ENCODE results near the gene ANKDD1A. TPM values are rescaled to one million over a fixed set of nuclear protein-coding genes. Genes with fewer than 3 reads are reported as not detected.

Gene ANKDD1A
- total RNA-seq, 1 donor from 2014 or later: 4.1 TPM

DNA sequence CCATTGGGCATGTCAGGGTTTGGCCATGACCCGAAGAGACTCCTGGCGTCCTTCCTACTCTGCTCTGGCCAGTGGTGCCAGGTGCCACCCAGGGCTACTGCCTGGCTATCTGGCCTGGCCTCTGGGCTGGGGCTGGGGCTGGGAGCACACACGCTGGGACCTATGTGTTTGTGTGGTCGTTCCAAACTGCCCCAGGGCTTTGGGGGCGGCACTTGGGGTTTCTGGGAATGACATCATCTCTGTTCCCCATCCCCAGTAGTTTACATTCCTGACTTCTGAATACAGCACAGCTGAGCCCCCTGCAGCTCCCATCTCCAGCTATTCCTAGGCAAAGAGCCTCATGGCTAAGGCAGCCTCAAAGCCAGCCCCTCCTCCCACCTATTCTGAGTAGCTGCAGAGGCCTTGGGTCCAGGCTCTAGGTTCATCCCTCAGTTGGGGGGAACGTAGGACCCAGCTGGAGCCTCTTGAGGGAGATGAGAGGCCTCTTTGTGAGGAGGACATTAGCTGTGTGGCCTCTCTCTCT, 45.6 kb upstream of the ANKDD1A start:
- Mint-ChIP-seq H3K9me3 (no peaks in the 10 kb centered on the region), H3K27ac (no peak overlapping the region), H3K4me1 (peaks cover 7% of the 10 kb centered on the region), H3K36me3 (no peaks in the 10 kb centered on the region), H3K27me3 (ENCODE audit: low read depth) (no peaks in the 10 kb centered on the region), H3K4me3 (no peak overlapping the region)
- DNase-seq (ENCODE audit: low spot score in 2 of 2, unreplicated experiment in 2 of 2): no peak
- TF ChIP-seq, protein P1, sequence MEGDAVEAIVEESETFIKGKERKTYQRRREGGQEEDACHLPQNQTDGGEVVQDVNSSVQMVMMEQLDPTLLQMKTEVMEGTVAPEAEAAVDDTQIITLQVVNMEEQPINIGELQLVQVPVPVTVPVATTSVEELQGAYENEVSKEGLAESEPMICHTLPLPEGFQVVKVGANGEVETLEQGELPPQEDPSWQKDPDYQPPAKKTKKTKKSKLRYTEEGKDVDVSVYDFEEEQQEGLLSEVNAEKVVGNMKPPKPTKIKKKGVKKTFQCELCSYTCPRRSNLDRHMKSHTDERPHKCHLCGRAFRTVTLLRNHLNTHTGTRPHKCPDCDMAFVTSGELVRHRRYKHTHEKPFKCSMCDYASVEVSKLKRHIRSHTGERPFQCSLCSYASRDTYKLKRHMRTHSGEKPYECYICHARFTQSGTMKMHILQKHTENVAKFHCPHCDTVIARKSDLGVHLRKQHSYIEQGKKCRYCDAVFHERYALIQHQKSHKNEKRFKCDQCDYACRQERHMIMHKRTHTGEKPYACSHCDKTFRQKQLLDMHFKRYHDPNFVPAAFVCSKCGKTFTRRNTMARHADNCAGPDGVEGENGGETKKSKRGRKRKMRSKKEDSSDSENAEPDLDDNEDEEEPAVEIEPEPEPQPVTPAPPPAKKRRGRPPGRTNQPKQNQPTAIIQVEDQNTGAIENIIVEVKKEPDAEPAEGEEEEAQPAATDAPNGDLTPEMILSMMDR (IDR thresholded peaks at IDR 0.05; ENCODE audit: unreplicated experiment): no peak

DNA sequence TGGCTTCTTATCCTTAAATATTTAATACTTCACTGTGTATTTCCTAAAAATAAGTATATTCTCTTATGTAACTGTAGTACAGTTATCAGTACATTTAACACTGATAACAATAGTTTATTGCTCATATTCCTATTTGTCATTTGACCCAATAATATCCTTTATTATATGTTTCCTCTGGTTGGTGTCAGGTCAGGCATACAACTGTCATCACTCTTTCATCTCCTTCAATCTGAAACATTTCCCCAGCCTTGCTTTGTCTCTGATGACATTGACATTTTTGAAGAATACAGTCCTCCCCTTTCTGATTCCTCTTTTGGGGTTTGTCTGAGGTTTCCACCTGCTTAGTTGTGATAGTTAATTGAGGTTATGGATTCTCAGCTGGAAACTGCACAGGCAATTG, 42.2 kb upstream of the ANKDD1A start:
- DNase-seq (ENCODE audit: low spot score in 2 of 2, unreplicated experiment in 2 of 2): no peak
- Mint-ChIP-seq H3K27ac (no peak overlapping the region), H3K9me3 (no peaks in the 10 kb centered on the region), H3K4me1 (peaks cover 10% of the 10 kb centered on the region), H3K36me3 (no peaks in the 10 kb centered on the region), H3K27me3 (ENCODE audit: low read depth) (no peaks in the 10 kb centered on the region), H3K4me3 (no peak overlapping the region)
- TF ChIP-seq, protein P1 (IDR thresholded peaks at IDR 0.05; ENCODE audit: unreplicated experiment): no peak

DNA sequence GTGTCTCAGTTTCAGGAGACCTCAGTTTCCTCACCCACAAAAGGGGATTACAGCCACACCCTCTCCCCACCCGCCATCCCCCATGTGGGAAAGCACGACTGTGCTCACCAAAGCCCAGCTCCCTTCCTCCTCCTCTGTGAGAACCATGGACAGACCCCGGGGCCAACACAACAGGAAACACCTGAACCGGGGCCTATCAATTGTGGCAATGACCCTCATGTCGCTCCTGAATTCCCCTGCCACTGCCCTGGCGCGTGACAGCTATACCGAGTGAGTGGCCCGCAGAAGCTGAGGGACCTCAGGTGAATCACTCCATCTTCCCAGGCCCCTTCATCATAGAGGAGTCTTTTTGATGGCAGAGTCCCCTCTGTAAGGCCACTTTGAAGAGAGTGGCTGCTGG, 41.3 kb upstream of the ANKDD1A start:
- Mint-ChIP-seq H3K36me3 (no peaks in the 10 kb centered on the region), H3K9me3 (no peaks in the 10 kb centered on the region), H3K4me3 (no peak overlapping the region), H3K27ac (no peak overlapping the region), H3K4me1 (peaks cover 10% of the 10 kb centered on the region), H3K27me3 (ENCODE audit: low read depth) (no peaks in the 10 kb centered on the region)
- DNase-seq (ENCODE audit: low spot score in 2 of 2, unreplicated experiment in 2 of 2): no peak
- TF ChIP-seq, protein P1 (IDR thresholded peaks at IDR 0.05; ENCODE audit: unreplicated experiment): no peak

DNA sequence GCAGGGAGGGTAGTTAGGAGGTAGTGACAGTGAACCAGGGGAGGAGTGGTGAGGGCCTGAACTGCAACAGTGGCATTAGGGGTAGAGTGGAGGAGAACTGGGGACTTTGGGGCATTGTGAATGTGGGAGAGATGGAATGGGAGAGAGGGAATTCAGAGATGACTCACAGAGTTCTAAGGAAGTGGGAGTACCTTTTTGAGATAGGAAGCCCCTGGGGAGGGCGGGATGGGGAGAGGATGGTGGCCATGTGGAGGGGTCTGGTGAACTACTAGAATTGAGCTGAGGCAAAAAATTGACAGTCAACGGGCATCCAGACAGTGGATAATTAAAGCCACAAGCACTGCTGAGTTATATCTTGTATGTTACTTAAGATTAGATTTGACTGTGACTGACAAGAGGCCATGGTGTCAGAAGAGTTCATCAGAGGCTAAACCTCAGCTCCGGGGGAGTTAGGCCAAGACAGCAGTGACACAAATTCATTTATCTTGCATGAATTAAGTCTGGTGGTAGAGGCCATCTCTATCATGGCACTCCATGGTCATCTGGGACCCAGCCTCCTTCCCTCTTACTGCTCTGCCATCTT, 36.0 kb upstream of the ANKDD1A start:
- no peaks in the 10 kb centered on the region for H3K36me3 Mint-ChIP-seq
- H3K4me3 Mint-ChIP-seq: no peak overlapping the region
- H3K4me1 Mint-ChIP-seq: peaks cover 6% of the 10 kb centered on the region
- TF ChIP-seq, protein P1 (IDR thresholded peaks at IDR 0.05; ENCODE audit: unreplicated experiment): no peak
- no peaks in the 10 kb centered on the region for H3K27me3 Mint-ChIP-seq (ENCODE audit: low read depth)
- DNase-seq (ENCODE audit: low spot score in 2 of 2, unreplicated experiment in 2 of 2): no peak
- no peaks in the 10 kb centered on the region for H3K9me3 Mint-ChIP-seq
- no peak overlapping the region for H3K27ac Mint-ChIP-seq

DNA sequence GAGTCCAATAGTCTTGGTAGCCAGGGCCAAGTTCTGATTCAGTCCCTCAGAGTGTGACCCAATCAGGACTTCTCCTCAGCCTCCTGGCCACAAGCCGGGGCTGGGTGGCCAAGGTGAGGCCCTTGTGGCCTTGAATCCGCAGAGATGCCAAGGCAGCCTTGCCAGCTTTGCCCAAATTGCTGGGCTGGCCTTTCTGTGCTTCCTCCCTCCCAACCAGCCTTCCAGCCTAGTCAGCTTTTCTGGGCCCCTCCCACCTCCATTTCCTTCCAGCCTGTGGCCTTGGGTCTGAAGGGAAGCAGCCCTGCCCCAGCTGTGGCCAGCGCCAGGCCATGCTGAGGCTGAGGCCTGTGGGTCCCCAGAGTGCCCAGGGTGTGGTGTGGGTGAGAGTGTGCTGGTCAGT, 34.3 kb upstream of the ANKDD1A start:
- TF ChIP-seq, protein P1 (IDR thresholded peaks at IDR 0.05; ENCODE audit: unreplicated experiment): no peak

More for the DNA sequence above, 34.3 kb upstream of the ANKDD1A start:
- H3K4me3 Mint-ChIP-seq: no peak overlapping the region
- no peak for DNase-seq (ENCODE audit: low spot score in 2 of 2, unreplicated experiment in 2 of 2)
- H3K27me3 Mint-ChIP-seq (ENCODE audit: low read depth): no peaks in the 10 kb centered on the region
- no peaks in the 10 kb centered on the region for H3K36me3 Mint-ChIP-seq
- no peak overlapping the region for H3K27ac Mint-ChIP-seq
- peaks cover 6% of the 10 kb centered on the region for H3K4me1 Mint-ChIP-seq
- no peaks in the 10 kb centered on the region for H3K9me3 Mint-ChIP-seq

Data from mesothelial cell of epicardium (in vitro differentiated cells).